Urothelium cell line (cell line): Measurements from ENCODE around the gene LRRC8E.

Source experiments
- DNase-seq: peaks from one replicate; pipeline ENCODE4 v3.0.0; 2011; ENCODE audit warnings: low spot score, mixed read lengths
- FAIRE-seq: peaks from 2 replicates; lab custom pipeline; 2011; peaks lifted over from hg19 to GRCh38; lab: Jason Lieb, UNC

LRRC8E gene

DNA sequence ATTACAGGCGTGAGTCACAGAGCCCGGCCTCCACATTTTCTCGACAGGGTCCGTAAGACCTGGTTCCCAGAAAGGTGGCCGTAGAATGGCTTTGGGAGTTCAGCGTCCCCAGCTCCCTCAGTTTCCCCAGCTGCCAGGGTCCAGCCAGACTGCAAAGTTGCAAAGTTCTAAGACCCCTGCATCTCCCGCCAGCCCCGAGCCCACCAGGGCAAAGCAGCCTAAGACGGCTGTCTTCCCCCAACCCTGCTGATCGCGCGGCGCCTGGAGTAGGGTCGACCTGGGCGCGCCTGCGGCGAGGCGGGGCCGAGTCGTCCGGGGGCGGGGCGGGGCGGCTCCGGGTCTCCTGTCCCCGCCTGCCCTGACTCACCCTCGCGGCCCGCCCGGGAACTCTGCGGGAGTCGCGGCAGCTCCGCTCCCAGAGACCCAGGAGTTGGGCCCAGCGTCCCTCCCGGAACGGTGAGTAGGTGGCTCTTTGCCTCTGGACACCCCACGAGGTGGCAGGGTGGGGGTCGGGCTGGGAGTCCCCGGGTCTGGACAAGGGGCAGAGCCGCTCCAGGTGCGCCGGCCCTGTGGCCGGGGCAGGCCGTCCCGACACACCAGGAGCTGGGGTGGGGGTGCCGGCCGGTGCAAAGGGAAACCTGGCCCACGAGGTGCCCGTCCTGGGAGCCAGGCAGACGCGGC, at the start of gene LRRC8E:
Gene LRRC8E, plus strand, starts transcription at position 366 of the 681 bp plus-strand sequence. CDS start 7,094 bp downstream, outside the sequence.
- FAIRE-seq (no peak), DNase-seq (peak; percentile 82)

DNA sequence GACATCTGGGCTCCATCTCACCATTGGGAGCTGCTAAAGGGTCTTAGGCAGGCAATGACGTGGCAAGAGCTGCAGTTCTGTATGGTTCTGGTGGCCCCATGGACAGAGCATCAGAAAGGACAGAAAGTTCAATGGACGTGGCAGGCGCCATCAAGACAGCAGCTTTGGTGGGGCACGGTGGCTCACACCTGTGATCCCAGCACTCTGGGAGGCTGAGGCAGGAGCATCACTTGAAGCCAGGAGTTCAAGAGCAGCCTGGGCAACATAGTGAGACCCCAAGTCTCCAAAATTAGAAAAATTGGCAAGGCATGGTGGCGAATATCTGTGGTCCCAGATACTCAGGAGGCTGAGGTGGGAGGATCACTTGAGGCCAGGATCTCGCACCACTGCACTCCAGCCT, 48.8 kb upstream of the LRRC8E start:
- no peak for FAIRE-seq
- no peak for DNase-seq

DNA sequence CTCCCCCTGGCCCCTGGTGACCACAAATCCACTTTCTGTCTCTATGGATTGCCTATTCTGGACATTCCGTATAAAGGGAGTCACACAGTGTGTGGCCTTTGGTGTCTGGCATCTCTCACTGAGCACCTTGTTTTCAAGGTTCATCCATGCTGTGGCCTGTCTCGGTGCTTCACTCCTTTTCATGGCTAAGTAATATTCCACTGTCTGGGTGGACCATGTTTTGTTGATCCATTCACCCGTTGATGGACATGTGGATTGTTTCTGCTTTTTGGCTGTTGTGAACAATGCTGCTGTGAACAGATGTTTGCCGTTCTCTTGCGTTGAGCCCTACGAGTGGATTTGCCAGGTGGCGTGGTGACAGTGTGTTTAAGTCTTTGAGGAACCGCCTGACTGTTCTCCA, 47.7 kb upstream of the LRRC8E start:
- FAIRE-seq, result no peak
- DNase-seq, result no peak

DNA sequence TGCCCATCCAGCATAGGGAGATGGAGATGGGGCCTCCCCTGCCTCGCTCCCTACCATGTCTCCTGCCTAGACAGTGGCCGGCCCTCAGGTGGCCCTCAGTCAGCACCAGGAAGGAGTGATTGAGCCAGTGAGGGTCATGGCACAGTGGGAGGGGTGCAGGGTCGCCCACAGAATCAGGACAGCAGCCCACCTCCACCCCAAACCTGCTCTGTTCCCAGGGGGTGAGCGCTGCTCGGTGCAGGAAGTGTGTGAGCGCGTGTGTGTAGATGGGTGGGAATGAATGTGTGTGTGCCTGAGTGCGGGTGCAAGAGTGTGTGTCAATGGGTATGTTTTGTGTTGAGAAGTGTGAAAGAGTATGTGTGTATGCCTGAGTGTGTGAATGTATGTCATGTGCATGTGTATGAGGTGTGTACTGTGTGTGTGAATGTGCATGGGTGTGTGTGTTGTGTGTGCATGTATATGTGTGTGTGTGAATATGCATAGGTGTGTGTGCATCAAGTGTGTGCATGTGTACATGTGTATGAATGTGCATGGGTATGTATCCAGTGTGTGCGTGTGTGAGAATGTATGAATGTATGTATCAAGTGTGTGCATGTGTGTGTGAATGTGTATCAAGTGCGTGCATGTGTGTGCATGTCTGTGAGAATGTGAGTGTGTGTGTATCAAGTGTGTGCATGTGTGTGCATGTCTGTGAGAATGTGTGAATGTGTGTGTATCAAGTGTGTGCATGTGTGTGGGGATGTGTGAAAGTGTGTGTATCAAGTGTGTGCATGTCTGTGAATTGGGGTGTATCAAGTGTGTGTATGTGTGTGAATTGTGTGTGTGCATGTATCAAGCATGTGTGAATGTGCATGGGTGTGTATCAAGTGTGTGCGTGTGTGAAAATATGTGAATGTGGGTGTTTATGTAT, 46.3 kb upstream of the LRRC8E start:
- DNase-seq (no peak), FAIRE-seq (peak; percentile 91)

DNA sequence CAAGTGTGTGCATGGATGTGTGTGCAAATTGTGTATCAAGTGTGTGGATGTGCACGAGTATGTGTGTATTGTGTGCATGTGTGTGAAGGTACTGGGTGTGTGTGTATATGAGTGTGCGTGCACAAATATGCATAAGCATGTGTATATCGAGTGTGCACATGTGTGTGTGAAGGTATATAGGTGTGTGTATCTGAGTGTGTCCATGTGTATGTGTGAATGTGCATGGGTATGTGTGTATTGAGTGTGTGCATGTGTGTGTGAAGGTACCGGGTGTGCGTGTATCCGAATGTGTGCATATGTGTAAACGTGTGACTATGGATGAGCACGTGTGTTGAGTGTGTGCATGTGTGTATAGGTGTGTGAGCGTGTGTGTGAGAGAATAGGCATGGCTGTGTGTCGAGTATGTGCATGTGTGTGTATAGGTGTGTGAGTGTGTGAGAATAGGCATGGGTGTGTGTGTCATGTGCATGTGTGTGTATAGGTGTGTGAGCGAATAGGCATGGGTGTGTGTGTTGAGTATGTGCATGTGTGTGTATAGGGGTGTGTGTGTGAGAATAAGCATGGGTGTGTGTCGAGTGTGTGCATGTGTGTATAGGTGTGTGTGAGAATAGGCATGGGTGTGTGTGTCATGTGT, 45.5 kb upstream of the LRRC8E start:
- no peak for DNase-seq
- FAIRE-seq, result no peak

GRCh38 chr19:7843521-7843920, 44.8 kb upstream of the LRRC8E start:
- DNase-seq (no peak), FAIRE-seq (no peak)

- no peak for DNase-seq
- FAIRE-seq, result no peak
These were observed 43.9 kb upstream of the LRRC8E start for GRCh38 chr19:7844405-7844804.

DNA sequence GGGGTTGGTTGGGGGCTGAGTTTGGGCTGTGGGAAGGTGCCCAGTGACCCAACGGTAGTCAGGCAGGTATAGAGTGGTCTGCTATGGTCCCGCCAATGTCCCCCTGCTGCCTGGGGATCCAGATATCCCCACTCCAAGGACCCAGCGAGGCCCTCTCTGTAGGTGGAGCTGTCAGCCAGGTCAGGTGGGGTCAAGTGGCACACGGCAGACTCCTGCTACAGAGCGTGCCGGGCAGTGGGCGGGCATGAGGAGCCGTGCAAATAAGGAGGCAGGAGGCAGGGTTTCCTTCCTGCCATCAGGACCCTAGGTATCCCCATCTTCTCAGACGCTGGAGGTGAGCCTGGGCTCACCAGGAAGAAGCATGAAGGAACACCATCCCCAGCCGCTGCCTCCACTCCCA, 43.4 kb upstream of the LRRC8E start:
- no peak for DNase-seq
- FAIRE-seq, result no peak

DNA sequence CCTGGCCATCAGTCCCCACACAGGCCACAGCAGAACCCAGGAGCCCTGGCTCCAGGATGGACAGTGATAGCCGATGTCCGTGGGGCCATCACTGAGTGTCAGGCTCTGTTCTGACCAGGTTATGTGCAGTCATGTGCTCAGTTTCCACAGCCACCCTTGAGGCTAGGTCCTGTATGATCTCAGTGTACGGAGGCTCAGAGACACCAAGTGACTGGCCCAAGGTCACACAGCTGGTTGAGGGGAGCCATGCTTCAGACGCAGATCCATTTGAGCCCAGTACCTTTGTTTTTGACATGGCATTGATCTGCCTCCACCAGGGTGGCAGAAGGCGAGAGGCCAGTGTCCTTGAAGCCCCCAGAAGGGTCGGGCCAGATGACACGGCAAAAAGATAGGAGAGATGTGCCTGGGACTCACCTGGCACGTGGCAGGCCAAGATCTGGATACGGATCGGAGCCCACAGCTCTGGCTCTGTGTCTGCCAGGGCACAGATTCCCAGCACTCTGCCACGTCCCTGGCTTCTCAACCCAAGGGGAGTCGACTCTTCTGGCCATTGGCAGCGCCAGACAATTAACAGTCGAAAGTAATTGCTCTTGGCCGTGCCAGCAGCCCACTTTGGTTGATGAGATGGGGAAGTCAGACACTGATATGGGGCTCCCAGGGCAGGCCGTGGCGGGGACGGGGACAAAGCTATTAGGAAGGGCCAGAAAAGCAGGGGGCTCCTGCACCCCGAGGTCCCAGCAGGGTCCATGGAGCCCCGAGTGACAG, 42.7 kb upstream of the LRRC8E start:
- FAIRE-seq (no peak), DNase-seq (no peak)

GRCh38 chr19:7846155-7846646, 42.1 kb upstream of the LRRC8E start:
- DNase-seq (no peak), FAIRE-seq (no peak)

DNA sequence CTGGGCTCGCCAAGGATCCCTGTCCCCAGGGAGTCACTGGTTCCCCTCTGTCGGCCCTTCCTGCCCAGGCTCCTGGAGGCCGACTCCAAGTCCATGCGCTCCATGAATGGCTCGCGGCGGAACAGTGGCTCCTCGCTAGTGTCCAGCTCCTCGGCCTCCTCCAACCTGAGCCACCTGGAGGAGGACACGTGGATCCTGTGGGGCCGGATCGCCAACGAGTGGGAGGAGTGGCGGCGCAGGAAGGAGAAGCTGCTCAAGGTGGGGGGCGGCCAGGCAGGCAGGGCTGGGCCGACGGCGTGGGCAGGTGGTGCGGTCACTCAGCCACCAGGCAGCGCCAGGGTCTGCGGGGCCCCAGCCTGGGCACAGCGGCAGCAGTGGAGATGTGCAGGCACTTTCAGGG, 40.6 kb upstream of the LRRC8E start:
- FAIRE-seq (no peak), DNase-seq (no peak)

DNA sequence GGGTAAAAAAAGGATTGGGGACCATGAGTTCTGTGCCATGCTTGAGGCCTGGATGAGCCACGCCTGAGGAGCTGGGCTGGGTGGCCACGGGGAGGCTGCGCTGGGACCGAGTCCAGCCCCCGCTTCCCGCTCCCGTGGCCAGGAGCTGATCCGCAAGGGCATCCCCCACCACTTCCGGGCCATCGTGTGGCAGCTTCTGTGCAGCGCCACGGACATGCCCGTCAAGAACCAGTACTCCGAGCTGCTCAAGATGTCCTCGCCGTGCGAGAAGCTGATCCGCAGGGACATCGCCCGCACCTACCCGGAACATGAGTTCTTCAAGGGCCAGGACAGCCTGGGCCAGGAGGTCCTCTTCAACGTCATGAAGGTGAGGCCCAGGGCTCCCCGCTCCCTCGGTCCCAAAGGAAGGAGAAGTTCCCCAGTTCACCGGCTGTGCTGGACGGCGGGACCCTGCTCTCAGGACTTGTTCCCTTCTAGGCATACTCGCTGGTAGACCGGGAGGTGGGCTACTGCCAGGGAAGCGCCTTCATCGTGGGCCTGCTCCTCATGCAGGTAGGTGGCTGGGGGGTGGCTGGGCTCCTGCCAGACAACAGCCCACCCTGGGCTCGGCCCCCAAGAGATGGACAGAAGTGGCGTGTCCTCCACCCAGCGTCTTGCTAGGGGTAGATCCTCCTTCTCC, 39.4 kb upstream of the LRRC8E start:
- FAIRE-seq, result no peak
- DNase-seq, result no peak

- FAIRE-seq, result no peak
- no peak for DNase-seq
These were observed 38.7 kb upstream of the LRRC8E start for GRCh38 chr19:7849631-7849999.

DNA sequence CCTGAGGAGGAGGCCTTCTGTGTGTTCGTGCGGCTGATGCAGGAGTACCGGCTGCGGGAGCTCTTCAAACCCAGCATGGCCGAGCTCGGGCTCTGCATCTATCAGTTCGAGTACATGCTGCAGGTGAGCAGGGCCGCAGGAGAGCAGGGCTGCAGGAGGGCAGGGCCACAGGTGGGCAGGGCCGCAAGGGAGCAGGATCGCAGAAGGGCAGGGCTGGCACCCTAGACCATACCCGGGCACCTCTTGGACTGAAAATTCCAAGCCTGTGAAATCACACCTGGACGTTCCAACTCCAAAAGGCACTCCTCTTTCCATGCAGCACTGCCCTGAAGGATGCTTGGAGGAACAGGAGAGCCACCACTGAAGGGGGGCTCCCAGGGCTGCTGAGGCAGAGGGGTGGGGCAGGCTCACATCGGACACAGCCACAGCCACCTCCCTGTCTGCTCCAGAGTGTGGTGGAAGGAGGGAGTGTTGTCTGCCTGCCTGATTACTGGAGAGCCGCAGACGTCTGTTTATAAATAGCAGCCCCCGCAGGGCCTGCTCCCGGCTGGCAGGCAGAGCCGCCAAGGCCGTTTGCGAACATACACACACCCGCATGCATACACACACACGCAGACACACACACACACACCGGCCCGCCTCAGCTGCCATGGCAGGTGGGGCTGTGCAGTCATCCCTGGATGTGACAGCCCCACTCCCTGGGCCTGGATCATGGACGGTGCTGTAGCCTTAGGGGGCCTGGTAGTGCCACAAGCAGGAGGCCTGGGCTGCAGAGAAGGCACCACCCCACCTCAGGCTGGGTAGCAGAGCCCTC, 38.1 kb upstream of the LRRC8E start:
- FAIRE-seq (no peak), DNase-seq (peak; percentile 20)

- FAIRE-seq (no peak), DNase-seq (no peak)
These were observed 37.2 kb upstream of the LRRC8E start for GRCh38 chr19:7850945-7851622.

- no peak for FAIRE-seq
- no peak for DNase-seq
These were observed 36.4 kb upstream of the LRRC8E start for GRCh38 chr19:7851623-7852500.

DNA sequence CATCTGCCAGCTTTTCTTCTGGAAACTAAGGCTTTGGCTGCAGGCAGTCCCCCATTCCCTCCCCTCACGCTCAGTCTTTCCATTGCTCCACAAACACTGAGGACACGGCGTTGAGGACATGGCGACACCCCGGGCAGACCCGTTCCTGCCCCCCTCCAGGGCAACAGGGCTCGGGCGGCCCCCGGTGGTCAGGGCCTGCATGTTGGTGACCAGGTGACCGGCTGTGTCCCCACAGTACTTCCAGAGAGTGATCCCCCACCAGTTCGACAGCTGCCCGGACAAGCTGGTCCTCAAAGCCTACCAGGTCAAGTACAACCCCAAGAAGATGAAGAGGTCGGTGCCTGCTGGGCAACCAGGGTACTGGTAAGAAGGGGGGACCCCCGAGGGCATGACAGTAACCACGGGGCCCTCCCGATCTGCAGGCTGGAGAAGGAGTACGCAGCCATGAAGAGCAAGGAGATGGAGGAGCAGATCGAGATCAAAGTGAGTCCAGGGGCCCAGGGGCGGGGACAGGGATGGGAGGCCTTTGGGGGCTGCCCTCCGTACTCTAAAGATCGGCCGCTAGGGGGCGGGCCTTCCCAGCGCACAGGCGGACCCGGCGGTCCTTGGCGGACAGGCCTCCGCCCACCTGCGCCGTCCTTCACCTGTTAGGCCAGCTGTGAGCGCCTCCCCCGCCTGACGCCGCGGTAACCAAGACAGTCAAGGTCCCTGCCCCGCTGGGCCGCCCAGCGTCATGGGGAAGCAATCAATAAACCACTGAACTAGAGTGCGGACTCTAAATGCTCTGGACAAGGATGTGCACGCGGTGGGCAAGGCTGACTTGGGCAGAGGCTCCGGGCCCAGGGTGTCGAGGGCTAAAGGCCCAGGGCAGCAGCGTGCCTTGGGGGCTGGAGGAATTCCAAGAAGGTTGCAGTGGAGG, 35.2 kb upstream of the LRRC8E start:
- DNase-seq (peak; percentile 75), FAIRE-seq (no peak)
